K562 (cell line): ENCODE measurements around the gene ZNF672. TPM values are rescaled to one million over a fixed set of nuclear protein-coding genes. Genes with fewer than 3 reads are reported as not detected.
A peak's percentile ranks its signal among the peaks of the same experiment; 100 is the strongest.

Experiments
- C11orf30 ChIP-seq: fragments of 450-650 bp; IDR thresholded peaks from 2 replicates; pipeline ENCODE4 v1.6.1; 2016; ENCODE audit warnings: low read depth, mild to moderate bottlenecking
- CCNT2 ChIP-seq: IDR thresholded peaks from 2 replicates; pipeline ENCODE4 v1.6.1; 2011; ENCODE audit warnings: borderline replicate concordance, low read depth, mild to moderate bottlenecking, moderate library complexity, mixed read lengths, low read length; ENCODE audit not compliant: insufficient read length; ENCODE audit errors: extremely low read depth
- CTBP1 ChIP-seq: fragments of 450-650 bp; IDR thresholded peaks from 2 replicates; pipeline ENCODE4 v1.6.1; 2016; ENCODE audit warnings: borderline replicate concordance
- DPF2 ChIP-seq: fragments of 450-650 bp; IDR thresholded peaks from 2 replicates; pipeline ENCODE4 v1.6.1; 2016
- ETV6 ChIP-seq, 3 experiments: fragments of 150-350 bp in 1 of 3; sonication (generic) in 1 of 3; formaldehyde crosslinking in 1 of 3; IDR thresholded peaks; 2 replicates each; pipeline versions ENCODE4 v1.6.1 to v1.8.0; 2014 to 2022; ENCODE audit warnings: borderline replicate concordance in 2 of 3, low read depth in 2 of 3, antibody characterized with exemption in 1 of 3, low read length in 1 of 3, mild to moderate bottlenecking in 1 of 3, missing genetic modification reagents in 1 of 3
- MAFG ChIP-seq: fragments of 450-650 bp; conservative IDR thresholded peaks from 2 replicates; pipeline ENCODE4 v1.6.1; 2016; ENCODE audit warnings: missing genetic modification characterization, missing compliant biosample characterization
- NEUROD1 ChIP-seq: fragments of 150-350 bp; IDR thresholded peaks from 2 replicates; pipeline ENCODE4 v1.6.1; 2014; ENCODE audit warnings: borderline replicate concordance, low read length, low read depth; ENCODE audit not compliant: partially characterized antibody
- NR2C1 ChIP-seq, 2 experiments: fragments of 450-650 bp; IDR thresholded peaks; 2 replicates each; pipeline ENCODE4 v1.6.1; 2017; ENCODE audit warnings: mild to moderate bottlenecking in 2 of 2, antibody characterized with exemption in 1 of 2, inconsistent platforms in 1 of 2, missing compliant biosample characterization in 1 of 2, missing genetic modification characterization in 1 of 2
- NR3C1 ChIP-seq: sonication (generic); formaldehyde crosslinking; IDR thresholded peaks from 2 replicates; pipeline ENCODE4 v1.8.1; 2022; ENCODE audit warnings: missing genetic modification reagents
- RCOR1 ChIP-seq, 2 experiments: IDR thresholded peaks; 2 replicates each; pipeline ENCODE4 v1.6.1; 2012; ENCODE audit warnings: low read depth in 2 of 2, low read length in 2 of 2, borderline replicate concordance in 1 of 2, improper control_type of control experiment in 1 of 2
- ZNF12 ChIP-seq: sonication (generic); formaldehyde crosslinking; IDR thresholded peaks from 2 replicates; pipeline ENCODE4 v1.4.0; 2020; ENCODE audit warnings: mild to moderate bottlenecking, missing genetic modification reagents
- polyA plus RNA-seq, 8 experiments: library from polyadenylated mRNA; depleted of rRNA in 4 of 8; stranded (reverse) in 5 of 8; unstranded in 3 of 8; fragments of >200 nt; fragmentation: Nextera tagmentation in 2 of 8; fragmentation: Illumina TruSeq in 1 of 8; extraction: Ambion mirVana in 2 of 8; extraction: Trizol in 1 of 8; gene quantifications; 2 replicates each; pipeline versions ENCODE4 v1.2.1 to v1.2.3, GENCODE V29; 2011 to 2014; ENCODE audit warnings: inconsistent platforms in 1 of 8, missing spikeins in 1 of 8
- total RNA-seq, 7 experiments: library from RNA; depleted of rRNA in 6 of 7; stranded (reverse); fragments of >200 nt in 6 of 7; fragmentation: Illumina TruSeq in 2 of 7; extraction: Trizol in 2 of 7; gene quantifications; 2 replicates each; pipeline versions ENCODE4 v1.2.1 to v1.2.3, GENCODE V29; 2011 to 2021; ENCODE audit warnings: low replicate concordance in 1 of 7
- TF ChIP-seq, protein P1 (sequence below), 2 experiments: fragments of 450-650 bp; IDR thresholded peaks; 2 replicates each; pipeline ENCODE4 v1.6.1; 2016
- TF ChIP-seq, protein P2 (sequence below), 2 experiments: fragments of 200-800 bp in 1 of 2; sonication (Bioruptor generic) in 1 of 2; sonication (generic) in 1 of 2; formaldehyde crosslinking in 1 of 2; IDR thresholded peaks in 1 of 2; conservative IDR thresholded peaks in 1 of 2; 2 replicates each; pipeline versions ENCODE4 v1.5.0 to v1.6.1; 2016 to 2020; ENCODE audit warnings: missing compliant biosample characterization in 1 of 2, missing genetic modification characterization in 1 of 2, missing genetic modification reagents in 1 of 2
- TF ChIP-seq, protein P3 (sequence below): fragments of 450-650 bp; IDR thresholded peaks from 2 replicates; pipeline ENCODE4 v1.6.1; 2017; ENCODE audit warnings: antibody characterized with exemption, mild to moderate bottlenecking
- TF ChIP-seq, protein P4 (sequence below), 2 experiments: fragments of 150-350 bp in 1 of 2; IDR thresholded peaks; 2 replicates each; pipeline ENCODE4 v1.6.1; 2012 to 2016; ENCODE audit warnings: low read depth in 2 of 2, low read length in 2 of 2, mild to moderate bottlenecking in 1 of 2, moderate library complexity in 1 of 2

Gene ZNF672
- total and polyA plus RNA-seq, 9 of the 15 experiments (the other 6 are each of a cell fraction or from before 2014, with no cell fraction given) = 1.9 to 57.9 (median 24.1) TPM

DNA sequence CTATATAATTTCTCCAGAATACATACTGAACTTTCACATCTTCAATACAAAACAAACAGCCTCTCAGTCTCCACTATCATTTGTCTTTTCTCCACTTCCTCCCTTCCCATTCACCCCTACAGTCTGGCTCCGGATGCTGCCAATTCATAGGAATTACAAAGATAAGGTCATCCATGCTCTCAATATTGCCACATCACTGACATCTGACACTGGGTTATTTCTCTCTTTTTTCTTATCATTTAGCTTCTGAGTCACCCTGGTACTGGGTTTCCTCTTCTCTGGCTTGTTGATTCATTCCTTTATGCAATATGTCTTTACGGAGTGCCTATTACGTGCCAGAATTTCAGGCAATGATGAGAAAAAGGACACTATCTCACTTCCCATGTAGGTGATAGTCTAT, 9.2 kb upstream of the ZNF672 start (continued):
- TF ChIP-seq, protein P1, sequence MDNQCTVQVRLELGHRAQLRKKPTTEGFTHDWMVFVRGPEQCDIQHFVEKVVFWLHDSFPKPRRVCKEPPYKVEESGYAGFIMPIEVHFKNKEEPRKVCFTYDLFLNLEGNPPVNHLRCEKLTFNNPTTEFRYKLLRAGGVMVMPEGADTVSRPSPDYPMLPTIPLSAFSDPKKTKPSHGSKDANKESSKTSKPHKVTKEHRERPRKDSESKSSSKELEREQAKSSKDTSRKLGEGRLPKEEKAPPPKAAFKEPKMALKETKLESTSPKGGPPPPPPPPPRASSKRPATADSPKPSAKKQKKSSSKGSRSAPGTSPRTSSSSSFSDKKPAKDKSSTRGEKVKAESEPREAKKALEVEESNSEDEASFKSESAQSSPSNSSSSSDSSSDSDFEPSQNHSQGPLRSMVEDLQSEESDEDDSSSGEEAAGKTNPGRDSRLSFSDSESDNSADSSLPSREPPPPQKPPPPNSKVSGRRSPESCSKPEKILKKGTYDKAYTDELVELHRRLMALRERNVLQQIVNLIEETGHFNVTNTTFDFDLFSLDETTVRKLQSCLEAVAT (IDR thresholded peaks at IDR 0.05) = 0 out of 4 replicates have a peak, but pooled peaks of 1 of the 2 experiments have one; percentile 22
- TF ChIP-seq, protein P2, sequence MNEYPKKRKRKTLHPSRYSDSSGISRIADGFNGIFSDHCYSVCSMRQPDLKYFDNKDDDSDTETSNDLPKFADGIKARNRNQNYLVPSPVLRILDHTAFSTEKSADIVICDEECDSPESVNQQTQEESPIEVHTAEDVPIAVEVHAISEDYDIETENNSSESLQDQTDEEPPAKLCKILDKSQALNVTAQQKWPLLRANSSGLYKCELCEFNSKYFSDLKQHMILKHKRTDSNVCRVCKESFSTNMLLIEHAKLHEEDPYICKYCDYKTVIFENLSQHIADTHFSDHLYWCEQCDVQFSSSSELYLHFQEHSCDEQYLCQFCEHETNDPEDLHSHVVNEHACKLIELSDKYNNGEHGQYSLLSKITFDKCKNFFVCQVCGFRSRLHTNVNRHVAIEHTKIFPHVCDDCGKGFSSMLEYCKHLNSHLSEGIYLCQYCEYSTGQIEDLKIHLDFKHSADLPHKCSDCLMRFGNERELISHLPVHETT (CRISPR knock-in tag; conservative IDR thresholded peaks at IDR 0.05 in 1 of 2, IDR thresholded peaks at IDR 0.05 in 1 of 2) = 0 out of 4 replicates have a peak, but pooled peaks of 1 of the 2 experiments have one; percentile 22
- no peak for TF ChIP-seq ZNF12 (CRISPR knock-in tag)
- peak; percentile 81 for TF ChIP-seq C11orf30
- TF ChIP-seq RCOR1 (IDR thresholded peaks at IDR 0.05; ENCODE audit: borderline replicate concordance in 1 of 2, low read depth in 2 of 2, low read length in 2 of 2) = peak in 1 of 2 experiments; percentile 94; a peak in 2 of 4 replicates
- peak; percentile 51 for TF ChIP-seq NEUROD1
- TF ChIP-seq NR2C1 (IDR thresholded peaks at IDR 0.05) = peak; percentile 38; the same call in 1 of the 2 replicates
- TF ChIP-seq NR2C1 (tag; IDR thresholded peaks at IDR 0.05) = no peak; the same call in 1 of the 2 replicates
- no peak for TF ChIP-seq NR3C1 (CRISPR knock-in tag)
- peak; percentile 80 for TF ChIP-seq MAFG (tag)
- peak; percentile 57 for TF ChIP-seq CCNT2
- TF ChIP-seq CTBP1 = peak; percentile 77
- TF ChIP-seq, protein P3, sequence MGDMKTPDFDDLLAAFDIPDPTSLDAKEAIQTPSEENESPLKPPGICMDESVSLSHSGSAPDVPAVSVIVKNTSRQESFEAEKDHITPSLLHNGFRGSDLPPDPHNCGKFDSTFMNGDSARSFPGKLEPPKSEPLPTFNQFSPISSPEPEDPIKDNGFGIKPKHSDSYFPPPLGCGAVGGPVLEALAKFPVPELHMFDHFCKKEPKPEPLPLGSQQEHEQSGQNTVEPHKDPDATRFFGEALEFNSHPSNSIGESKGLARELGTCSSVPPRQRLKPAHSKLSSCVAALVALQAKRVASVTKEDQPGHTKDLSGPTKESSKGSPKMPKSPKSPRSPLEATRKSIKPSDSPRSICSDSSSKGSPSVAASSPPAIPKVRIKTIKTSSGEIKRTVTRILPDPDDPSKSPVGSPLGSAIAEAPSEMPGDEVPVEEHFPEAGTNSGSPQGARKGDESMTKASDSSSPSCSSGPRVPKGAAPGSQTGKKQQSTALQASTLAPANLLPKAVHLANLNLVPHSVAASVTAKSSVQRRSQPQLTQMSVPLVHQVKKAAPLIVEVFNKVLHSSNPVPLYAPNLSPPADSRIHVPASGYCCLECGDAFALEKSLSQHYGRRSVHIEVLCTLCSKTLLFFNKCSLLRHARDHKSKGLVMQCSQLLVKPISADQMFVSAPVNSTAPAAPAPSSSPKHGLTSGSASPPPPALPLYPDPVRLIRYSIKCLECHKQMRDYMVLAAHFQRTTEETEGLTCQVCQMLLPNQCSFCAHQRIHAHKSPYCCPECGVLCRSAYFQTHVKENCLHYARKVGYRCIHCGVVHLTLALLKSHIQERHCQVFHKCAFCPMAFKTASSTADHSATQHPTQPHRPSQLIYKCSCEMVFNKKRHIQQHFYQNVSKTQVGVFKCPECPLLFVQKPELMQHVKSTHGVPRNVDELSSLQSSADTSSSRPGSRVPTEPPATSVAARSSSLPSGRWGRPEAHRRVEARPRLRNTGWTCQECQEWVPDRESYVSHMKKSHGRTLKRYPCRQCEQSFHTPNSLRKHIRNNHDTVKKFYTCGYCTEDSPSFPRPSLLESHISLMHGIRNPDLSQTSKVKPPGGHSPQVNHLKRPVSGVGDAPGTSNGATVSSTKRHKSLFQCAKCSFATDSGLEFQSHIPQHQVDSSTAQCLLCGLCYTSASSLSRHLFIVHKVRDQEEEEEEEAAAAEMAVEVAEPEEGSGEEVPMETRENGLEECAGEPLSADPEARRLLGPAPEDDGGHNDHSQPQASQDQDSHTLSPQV = 0 out of 2 replicates have a peak, but pooled peaks have one; percentile 63
- TF ChIP-seq DPF2 = peak; percentile 98
- no peak for TF ChIP-seq ETV6 (IDR thresholded peaks at IDR 0.05; ENCODE audit: borderline replicate concordance in 1 of 2, low read depth in 2 of 2, low read length in 1 of 2)
- no peak for TF ChIP-seq ETV6 (CRISPR knock-in tag; IDR thresholded peaks at IDR 0.05; ENCODE audit: borderline replicate concordance)
- TF ChIP-seq, protein P4, sequence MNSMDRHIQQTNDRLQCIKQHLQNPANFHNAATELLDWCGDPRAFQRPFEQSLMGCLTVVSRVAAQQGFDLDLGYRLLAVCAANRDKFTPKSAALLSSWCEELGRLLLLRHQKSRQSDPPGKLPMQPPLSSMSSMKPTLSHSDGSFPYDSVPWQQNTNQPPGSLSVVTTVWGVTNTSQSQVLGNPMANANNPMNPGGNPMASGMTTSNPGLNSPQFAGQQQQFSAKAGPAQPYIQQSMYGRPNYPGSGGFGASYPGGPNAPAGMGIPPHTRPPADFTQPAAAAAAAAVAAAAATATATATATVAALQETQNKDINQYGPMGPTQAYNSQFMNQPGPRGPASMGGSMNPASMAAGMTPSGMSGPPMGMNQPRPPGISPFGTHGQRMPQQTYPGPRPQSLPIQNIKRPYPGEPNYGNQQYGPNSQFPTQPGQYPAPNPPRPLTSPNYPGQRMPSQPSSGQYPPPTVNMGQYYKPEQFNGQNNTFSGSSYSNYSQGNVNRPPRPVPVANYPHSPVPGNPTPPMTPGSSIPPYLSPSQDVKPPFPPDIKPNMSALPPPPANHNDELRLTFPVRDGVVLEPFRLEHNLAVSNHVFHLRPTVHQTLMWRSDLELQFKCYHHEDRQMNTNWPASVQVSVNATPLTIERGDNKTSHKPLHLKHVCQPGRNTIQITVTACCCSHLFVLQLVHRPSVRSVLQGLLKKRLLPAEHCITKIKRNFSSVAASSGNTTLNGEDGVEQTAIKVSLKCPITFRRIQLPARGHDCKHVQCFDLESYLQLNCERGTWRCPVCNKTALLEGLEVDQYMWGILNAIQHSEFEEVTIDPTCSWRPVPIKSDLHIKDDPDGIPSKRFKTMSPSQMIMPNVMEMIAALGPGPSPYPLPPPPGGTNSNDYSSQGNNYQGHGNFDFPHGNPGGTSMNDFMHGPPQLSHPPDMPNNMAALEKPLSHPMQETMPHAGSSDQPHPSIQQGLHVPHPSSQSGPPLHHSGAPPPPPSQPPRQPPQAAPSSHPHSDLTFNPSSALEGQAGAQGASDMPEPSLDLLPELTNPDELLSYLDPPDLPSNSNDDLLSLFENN (IDR thresholded peaks at IDR 0.05; ENCODE audit: low read depth in 2 of 2, low read length in 2 of 2) = no peak
